Measurements from ENCODE around the gene AEN.

DNA sequence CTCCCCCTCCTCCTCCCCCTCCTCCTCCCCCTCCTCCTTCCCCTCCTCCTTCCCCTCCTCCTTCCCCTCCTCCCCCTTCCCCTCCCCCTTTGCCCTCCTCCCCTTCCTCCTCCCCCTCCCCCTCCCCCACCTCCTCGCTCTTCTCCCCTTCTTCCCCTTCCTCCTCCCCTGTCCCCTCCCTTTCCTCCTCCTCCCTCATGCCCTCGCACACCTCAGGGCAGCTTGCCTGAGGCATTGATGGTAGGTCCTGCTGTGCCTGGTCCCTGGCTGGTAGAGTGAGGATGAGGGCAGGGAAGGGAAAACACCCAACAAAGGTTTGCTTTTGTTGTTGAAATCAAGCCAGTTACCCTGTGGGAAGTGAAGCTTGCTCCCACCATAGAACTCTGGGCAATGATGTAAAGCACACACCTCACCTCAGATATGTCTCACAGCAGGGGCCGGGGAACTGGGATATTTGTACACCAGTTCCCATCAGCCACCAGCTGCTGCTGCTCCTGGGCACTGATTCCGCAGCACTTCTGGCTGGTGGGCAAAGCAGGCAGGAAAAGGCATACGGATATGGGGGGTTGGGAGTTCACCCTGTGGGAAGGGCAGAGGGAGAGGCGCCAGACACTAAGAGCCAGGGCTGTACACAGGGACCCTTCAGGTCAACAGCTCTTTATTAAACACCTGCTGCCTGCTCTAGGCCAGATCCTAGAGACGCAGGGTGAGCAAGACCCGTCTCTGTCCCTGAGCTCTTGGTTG, 31.5 kb downstream of the AEN start:
- TF ChIP-seq CTCF (conservative IDR thresholded peaks at IDR 0.05), result no peak
- TF ChIP-seq ZFX (IDR thresholded peaks at IDR 0.05), result no peak

All from C4-2B (cell line).